Astrocyte (in vitro differentiated cells and primary cell): Measurements from ENCODE around the gene PPP6R2.

Experiments used
- CTCF ChIP-seq: IDR thresholded peaks from 2 replicates; pipeline ENCODE4 v1.5.1; 2011; ENCODE audit warnings: low read depth, mild to moderate bottlenecking, inconsistent platforms, low read length, moderate library complexity; ENCODE audit not compliant: insufficient read depth
- EZH2 ChIP-seq: IDR thresholded peaks from 2 replicates; pipeline ENCODE4 v1.6.1; 2012; ENCODE audit warnings: mild to moderate bottlenecking, low read length, inconsistent platforms; ENCODE audit not compliant: insufficient read depth

- no peak for TF ChIP-seq EZH2
- no peak for TF ChIP-seq CTCF
Measured at GRCh38 chr22:50348058-50348457, 4.9 kb downstream of the PPP6R2 start.
